Measurements from ENCODE around the gene VAV1.

Gene VAV1

GRCh38 chr19:6821639-6822310 lies 49.3 kb downstream of the VAV1 start:
- no peaks in the 10 kb centered on the region for H3K4me1 ChIP-seq (ENCODE audit: insufficient read depth, low read length)
- H3K9me3 ChIP-seq (ENCODE audit: insufficient read depth, low read length, severe bottlenecking) = no peaks in the 10 kb centered on the region
- no peak overlapping the region for H3K4me3 ChIP-seq (ENCODE audit: low read depth in 1 of 2, low read length in 2 of 2)
- peaks cover 55% of the 10 kb centered on the region for H3K36me3 ChIP-seq (ENCODE audit: insufficient read depth, low read length)
- no peak for TF ChIP-seq EZH2 (IDR thresholded peaks at IDR 0.05; ENCODE audit: borderline replicate concordance, low read depth, low read length, severe bottlenecking)
- TF ChIP-seq CTCF (IDR thresholded peaks at IDR 0.05; ENCODE audit: borderline replicate concordance, extremely low read depth, low read length, poor library complexity, severe bottlenecking) = no peak
- H3K27ac ChIP-seq (ENCODE audit: low read length) = no peak overlapping the region
- peaks cover 26% of the 10 kb centered on the region for H3K79me2 ChIP-seq (ENCODE audit: insufficient read depth, low read length)
- no peak for DNase-seq
- H3K4me2 ChIP-seq (ENCODE audit: insufficient read depth, low read length) = no peak overlapping the region
- no peaks in the 10 kb centered on the region for H3K27me3 ChIP-seq (ENCODE audit: insufficient read depth, low read length, poor library complexity)
- ATAC-seq (ENCODE audit: insufficient read depth, low read depth) = no peak
- no peak overlapping the region for H2AFZ ChIP-seq (ENCODE audit: low read depth, low read length)
- peaks cover 4% of the 10 kb centered on the region; the same call in 1 of the 2 replicates for H4K20me1 ChIP-seq (ENCODE audit: insufficient read depth, low read length)
- no peak overlapping the region for H3K9ac ChIP-seq (ENCODE audit: low read depth, low read length)

- no peaks in the 10 kb centered on the region for H3K4me1 ChIP-seq (ENCODE audit: insufficient read depth, low read length)
- H3K36me3 ChIP-seq (ENCODE audit: insufficient read depth, low read length) = peaks cover 60% of the 10 kb centered on the region
- no peaks in the 10 kb centered on the region for H3K9me3 ChIP-seq (ENCODE audit: insufficient read depth, low read length, severe bottlenecking)
- H3K27me3 ChIP-seq (ENCODE audit: insufficient read depth, low read length, poor library complexity) = no peaks in the 10 kb centered on the region
- peaks cover 4% of the 10 kb centered on the region; the same call in 1 of the 2 replicates for H4K20me1 ChIP-seq (ENCODE audit: insufficient read depth, low read length)
- no peak overlapping the region for H2AFZ ChIP-seq (ENCODE audit: low read depth, low read length)
- TF ChIP-seq EZH2 (IDR thresholded peaks at IDR 0.05; ENCODE audit: borderline replicate concordance, low read depth, low read length, severe bottlenecking) (no peak), CTCF (IDR thresholded peaks at IDR 0.05; ENCODE audit: borderline replicate concordance, extremely low read depth, low read length, poor library complexity, severe bottlenecking) (no peak)
- peaks cover 21% of the 10 kb centered on the region for H3K79me2 ChIP-seq (ENCODE audit: insufficient read depth, low read length)
- no peak overlapping the region for H3K27ac ChIP-seq (ENCODE audit: low read length)
- ATAC-seq (ENCODE audit: insufficient read depth, low read depth) = no peak
- no peak overlapping the region for H3K4me2 ChIP-seq (ENCODE audit: insufficient read depth, low read length)
- no peak for DNase-seq
- no peak overlapping the region for H3K4me3 ChIP-seq (ENCODE audit: low read depth in 1 of 2, low read length in 2 of 2)
- no peak overlapping the region for H3K9ac ChIP-seq (ENCODE audit: low read depth, low read length)
These were observed 49.8 kb downstream of the VAV1 start for GRCh38 chr19:6822311-6822670.

- Histone ChIP-seq H3K4me2 (ENCODE audit: insufficient read depth, low read length) (no peak overlapping the region), H3K27ac (ENCODE audit: low read length) (no peak overlapping the region), H3K27me3 (ENCODE audit: insufficient read depth, low read length, poor library complexity) (no peaks in the 10 kb centered on the region), H2AFZ (ENCODE audit: low read depth, low read length) (no peak overlapping the region), H3K79me2 (ENCODE audit: insufficient read depth, low read length) (no peaks in the 10 kb centered on the region), H3K4me3 (ENCODE audit: low read depth in 1 of 2, low read length in 2 of 2) (no peak overlapping the region), H3K9ac (ENCODE audit: low read depth, low read length) (no peak overlapping the region), H3K36me3 (ENCODE audit: insufficient read depth, low read length) (peaks cover 78% of the 10 kb centered on the region), H4K20me1 (ENCODE audit: insufficient read depth, low read length) (peaks cover 4% of the 10 kb centered on the region; the same call in 1 of the 2 replicates), H3K4me1 (ENCODE audit: insufficient read depth, low read length) (no peaks in the 10 kb centered on the region), H3K9me3 (ENCODE audit: insufficient read depth, low read length, severe bottlenecking) (no peaks in the 10 kb centered on the region)
- no peak for ATAC-seq (ENCODE audit: insufficient read depth, low read depth)
- TF ChIP-seq EZH2 (IDR thresholded peaks at IDR 0.05; ENCODE audit: borderline replicate concordance, low read depth, low read length, severe bottlenecking) = no peak
- TF ChIP-seq CTCF (IDR thresholded peaks at IDR 0.05; ENCODE audit: borderline replicate concordance, extremely low read depth, low read length, poor library complexity, severe bottlenecking) = no peak
- no peak for DNase-seq
These were observed 52.7 kb downstream of the VAV1 start for GRCh38 chr19:6825076-6825774.

Data from DND-41 (cell line).